ENCODE results near the gene DPP9. TPM values are rescaled to one million over a fixed set of nuclear protein-coding genes. Genes with fewer than 3 reads are reported as not detected.

The DPP9 gene
- total RNA-seq, 1 experiment from 2014 or later: 46.4 TPM

DNA sequence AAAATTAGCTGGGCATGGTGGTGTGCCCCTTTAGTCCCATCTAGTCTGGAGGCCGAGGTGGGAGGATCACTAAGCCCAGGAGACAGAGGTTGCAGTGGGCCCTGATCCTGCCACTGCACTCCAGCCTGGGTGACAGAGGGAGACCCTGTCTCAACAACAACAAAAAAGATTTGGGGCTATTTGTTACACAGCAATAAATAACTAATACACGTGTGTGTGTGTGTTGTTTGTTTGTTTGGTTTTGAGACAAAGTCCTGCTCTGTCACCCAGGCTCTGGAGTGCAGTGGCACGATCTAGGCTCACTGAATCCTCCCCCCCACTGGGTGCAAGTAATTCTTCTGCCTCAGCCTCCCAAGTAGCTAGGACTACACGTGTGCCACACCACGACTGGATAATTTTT is 35.0 kb upstream of the DPP9 start:
- Histone ChIP-seq H3K9ac (ENCODE audit: extremely low read depth, insufficient read length, low read length) (no peak overlapping the region), H3K9me3 (ENCODE audit: control insufficient read depth, low read depth, low read length) (no peaks in the 10 kb centered on the region), H2BK12ac (ENCODE audit: insufficient read length, low read depth, low read length) (no peak overlapping the region), H3K27me3 (ENCODE audit: insufficient read depth, low read length) (no peaks in the 10 kb centered on the region; the same call in 1 of the 2 replicates), H3K79me1 (ENCODE audit: insufficient read depth, low read depth, low read length, poor library complexity, severe bottlenecking) (no peaks in the 10 kb centered on the region), H3K4me1 (ENCODE audit: insufficient read depth, low read length) (no peaks in the 10 kb centered on the region; the same call in 1 of the 2 replicates), H3K4me2 (ENCODE audit: insufficient read depth, insufficient read length, low read length) (no peak overlapping the region), H4K20me1 (ENCODE audit: control insufficient read depth, insufficient read depth, insufficient read length) (no peaks in the 10 kb centered on the region), H4K5ac (ENCODE audit: insufficient read length, low read depth, low read length) (no peak overlapping the region), H3T11ph (ENCODE audit: low read length) (no peak overlapping the region), H3K56ac (ENCODE audit: insufficient read length, low read depth, low read length) (no peak overlapping the region), H3K4ac (ENCODE audit: low read depth, low read length) (no peak overlapping the region), H2AFZ (ENCODE audit: low read length) (no peak overlapping the region), H3K18ac (ENCODE audit: insufficient read length, low read depth, low read length) (no peak overlapping the region), H3K14ac (ENCODE audit: insufficient read depth, low read length) (no peak overlapping the region), H2BK120ac (ENCODE audit: low read depth, low read length, poor library complexity, severe bottlenecking) (no peak overlapping the region), H4K8ac (replicated peaks; ENCODE audit: insufficient read length, low read depth, low read length) (no peak overlapping the region), H2BK5ac (ENCODE audit: insufficient read length, low read length) (no peak overlapping the region), H3K79me2 (ENCODE audit: insufficient read depth, low read length) (no peaks in the 10 kb centered on the region), H2BK15ac (ENCODE audit: low read depth, low read length) (no peak overlapping the region), H3K23ac (ENCODE audit: insufficient read length, low read depth, low read length) (no peak overlapping the region), H3K23me2 (ENCODE audit: insufficient read length, low read depth, low read length, poor library complexity, severe bottlenecking) (peaks cover 4% of the 10 kb centered on the region), H2AK5ac (ENCODE audit: insufficient read length, low read length) (no peak overlapping the region), H2BK20ac (ENCODE audit: low read depth, low read length, poor library complexity, severe bottlenecking) (no peak overlapping the region), H4K91ac (ENCODE audit: insufficient read length, low read depth, low read length) (no peak overlapping the region), H3K27ac (ENCODE audit: insufficient read length, low read depth, low read length) (no peak overlapping the region)
- Mint-ChIP-seq H3K9me3 (no peaks in the 10 kb centered on the region), H3K4me1 (peaks cover 3 to 8% of the 10 kb centered on the region in 2 experiments), H3K36me3 (ENCODE audit: insufficient read depth in 1 of 3, low read depth in 3 of 3) (no peaks in the 10 kb centered on the region), H3K27me3 (ENCODE audit: low read depth) (peaks cover 45% of the 10 kb centered on the region), H3K4me3 (no peak overlapping the region; a peak in 1 of 5 replicates), H3K27ac (no peak overlapping the region)
- no CpG with 5 or more reads among the region's 5 CpGs for WGBS (ENCODE audit: extremely low coverage, insufficient read length, low lambda C conversion rate)
- no peak for DNase-seq
- TF ChIP-seq, protein P1, sequence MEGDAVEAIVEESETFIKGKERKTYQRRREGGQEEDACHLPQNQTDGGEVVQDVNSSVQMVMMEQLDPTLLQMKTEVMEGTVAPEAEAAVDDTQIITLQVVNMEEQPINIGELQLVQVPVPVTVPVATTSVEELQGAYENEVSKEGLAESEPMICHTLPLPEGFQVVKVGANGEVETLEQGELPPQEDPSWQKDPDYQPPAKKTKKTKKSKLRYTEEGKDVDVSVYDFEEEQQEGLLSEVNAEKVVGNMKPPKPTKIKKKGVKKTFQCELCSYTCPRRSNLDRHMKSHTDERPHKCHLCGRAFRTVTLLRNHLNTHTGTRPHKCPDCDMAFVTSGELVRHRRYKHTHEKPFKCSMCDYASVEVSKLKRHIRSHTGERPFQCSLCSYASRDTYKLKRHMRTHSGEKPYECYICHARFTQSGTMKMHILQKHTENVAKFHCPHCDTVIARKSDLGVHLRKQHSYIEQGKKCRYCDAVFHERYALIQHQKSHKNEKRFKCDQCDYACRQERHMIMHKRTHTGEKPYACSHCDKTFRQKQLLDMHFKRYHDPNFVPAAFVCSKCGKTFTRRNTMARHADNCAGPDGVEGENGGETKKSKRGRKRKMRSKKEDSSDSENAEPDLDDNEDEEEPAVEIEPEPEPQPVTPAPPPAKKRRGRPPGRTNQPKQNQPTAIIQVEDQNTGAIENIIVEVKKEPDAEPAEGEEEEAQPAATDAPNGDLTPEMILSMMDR (conservative IDR thresholded peaks at IDR 0.05): no peak
